Measurements from ENCODE around the gene EYA2.

DNA sequence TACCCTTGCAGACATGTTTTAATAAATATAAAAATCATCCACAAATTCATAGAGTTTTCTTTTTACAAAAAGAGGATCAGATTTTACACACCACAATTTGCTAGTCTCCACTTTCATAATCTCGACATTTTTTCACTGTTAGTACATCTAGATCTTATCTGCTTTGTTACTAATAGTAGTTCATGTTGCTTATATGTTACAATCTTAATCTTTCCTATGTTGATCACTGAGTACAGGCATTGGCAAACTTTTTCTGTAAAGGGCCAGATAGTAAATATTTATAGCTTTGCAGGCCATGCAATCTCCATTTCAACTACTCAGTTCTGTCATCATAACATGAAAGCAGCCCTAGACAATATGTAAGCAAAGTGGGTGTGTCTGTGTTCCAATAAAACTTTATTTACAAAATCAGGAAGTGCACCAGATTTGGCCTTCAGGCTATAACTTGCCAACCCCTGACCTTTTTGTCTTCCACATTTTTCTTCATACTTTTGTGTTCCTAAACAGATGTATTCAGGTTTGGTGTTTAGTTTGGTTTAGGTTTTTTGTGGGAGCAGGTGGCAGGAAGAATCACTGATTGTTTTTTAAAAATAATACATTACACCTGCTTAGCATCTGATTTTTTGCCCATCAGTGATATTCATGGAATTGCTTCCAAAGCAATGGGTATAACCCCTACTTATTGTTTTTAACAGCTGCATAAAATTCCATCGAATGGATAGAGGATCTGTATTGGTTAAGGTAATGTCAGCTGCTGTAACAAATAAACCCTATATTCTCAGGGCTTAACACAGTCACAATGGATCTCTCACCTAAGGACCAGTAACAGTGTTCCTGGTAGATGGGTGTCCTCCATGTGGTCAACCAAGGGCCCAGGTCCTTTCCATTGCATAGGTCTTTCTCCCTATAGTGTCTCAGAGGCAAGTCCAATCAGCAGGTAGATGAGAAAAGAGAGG, 61.2 kb downstream of the EYA2 start:
- TF ChIP-seq, protein P1, sequence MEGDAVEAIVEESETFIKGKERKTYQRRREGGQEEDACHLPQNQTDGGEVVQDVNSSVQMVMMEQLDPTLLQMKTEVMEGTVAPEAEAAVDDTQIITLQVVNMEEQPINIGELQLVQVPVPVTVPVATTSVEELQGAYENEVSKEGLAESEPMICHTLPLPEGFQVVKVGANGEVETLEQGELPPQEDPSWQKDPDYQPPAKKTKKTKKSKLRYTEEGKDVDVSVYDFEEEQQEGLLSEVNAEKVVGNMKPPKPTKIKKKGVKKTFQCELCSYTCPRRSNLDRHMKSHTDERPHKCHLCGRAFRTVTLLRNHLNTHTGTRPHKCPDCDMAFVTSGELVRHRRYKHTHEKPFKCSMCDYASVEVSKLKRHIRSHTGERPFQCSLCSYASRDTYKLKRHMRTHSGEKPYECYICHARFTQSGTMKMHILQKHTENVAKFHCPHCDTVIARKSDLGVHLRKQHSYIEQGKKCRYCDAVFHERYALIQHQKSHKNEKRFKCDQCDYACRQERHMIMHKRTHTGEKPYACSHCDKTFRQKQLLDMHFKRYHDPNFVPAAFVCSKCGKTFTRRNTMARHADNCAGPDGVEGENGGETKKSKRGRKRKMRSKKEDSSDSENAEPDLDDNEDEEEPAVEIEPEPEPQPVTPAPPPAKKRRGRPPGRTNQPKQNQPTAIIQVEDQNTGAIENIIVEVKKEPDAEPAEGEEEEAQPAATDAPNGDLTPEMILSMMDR (conservative IDR thresholded peaks at IDR 0.05; ENCODE audit: low read length), result no peak
- TF ChIP-seq EZH2phosphoT487 (IDR thresholded peaks at IDR 0.05; ENCODE audit: borderline replicate concordance), result no peak

All from Loucy (cell line).